ENCODE results near the gene ISLR. TPM values are rescaled to one million over a fixed set of nuclear protein-coding genes. Genes with fewer than 3 reads are reported as not detected.

The ISLR gene
- total and polyA plus RNA-seq, 2 of the 8 experiments (the other 6 are each of a cell fraction or from before 2014, with no cell fraction given), result 0.29 to 0.35 TPM

- TF ChIP-seq MAFK (IDR thresholded peaks at IDR 0.05; ENCODE audit: low read depth, low read length), result no peak
- TF ChIP-seq TAF1 (IDR thresholded peaks at IDR 0.05; ENCODE audit: low read depth, low read length), result no peak
Observed at GRCh38 chr15:74205582-74205947, 32.1 kb downstream of the ISLR start (continued).

Measured in H1 (cell line).